Stimulated activated CD8-positive, alpha-beta memory T cell treated with anti-CD3 and anti-CD28 coated beads, Interleukin-4, amount 100 ng/mL, for 4 hours (primary cell): ENCODE data around the gene NBAS.

Experiments
- DNase-seq, 2 donors: peaks; one replicate each; pipeline ENCODE4 v3.0.0-alpha.2; 2020; ENCODE audit warnings: low read depth in 2 of 2, low spot score in 1 of 2

The NBAS gene

GRCh38 chr2:15560988-15561573 is at the start of gene NBAS:
Gene NBAS, minus strand, starts transcription at chr2:15561334. Its CDS starts 30 bp downstream, at chr2:15561304.
- DNase-seq: peak; percentile 44 to 63

GRCh38 chr2:15610430-15610952 is 49.4 kb upstream of the NBAS start:
- DNase-seq: no peak

- no peak for DNase-seq
Observed at GRCh38 chr2:15609341-15610042, 48.4 kb upstream of the NBAS start.

GRCh38 chr2:15608392-15608761 is 47.2 kb upstream of the NBAS start:
- DNase-seq: no peak

GRCh38 chr2:15607709-15608391 is 46.7 kb upstream of the NBAS start:
- no peak for DNase-seq

- DNase-seq: no peak
Observed at GRCh38 chr2:15606481-15607441, 45.6 kb upstream of the NBAS start.

- DNase-seq: no peak
Observed at GRCh38 chr2:15605721-15606120, 44.6 kb upstream of the NBAS start.

GRCh38 chr2:15603948-15604347 is 42.8 kb upstream of the NBAS start:
- no peak for DNase-seq

GRCh38 chr2:15603044-15603765 is 42.1 kb upstream of the NBAS start:
- DNase-seq: no peak

GRCh38 chr2:15602393-15602792 is 41.3 kb upstream of the NBAS start:
- DNase-seq: no peak

GRCh38 chr2:15601681-15602080 is 40.5 kb upstream of the NBAS start:
- no peak for DNase-seq

GRCh38 chr2:15599994-15600393 is 38.9 kb upstream of the NBAS start:
- no peak for DNase-seq

GRCh38 chr2:15596968-15597367 is 35.8 kb upstream of the NBAS start:
- no peak for DNase-seq

- DNase-seq: no peak
Observed at GRCh38 chr2:15596350-15596749, 35.2 kb upstream of the NBAS start.

GRCh38 chr2:15595936-15596335 is 34.8 kb upstream of the NBAS start:
- no peak for DNase-seq

GRCh38 chr2:15595342-15595905 is 34.3 kb upstream of the NBAS start:
- no peak for DNase-seq

GRCh38 chr2:15594291-15595256 is 33.4 kb upstream of the NBAS start:
- no peak for DNase-seq

- no peak for DNase-seq
Observed at GRCh38 chr2:15593327-15593705, 32.2 kb upstream of the NBAS start.
